Common myeloid progenitor, CD34-positive (primary cell): ENCODE measurements around the gene SBF2.

Source experiments
- CTCF ChIA-PET: fragments of 350-600 bp; sonication (Branson Sonifier 250); formaldehyde crosslinking; loops from one replicate; lab custom pipeline; 2021; ENCODE audit warnings: antibody characterized with exemption; lab: Charles Lee
- POLR2A ChIA-PET: fragments of 350-600 bp; sonication (Branson Sonifier 250); formaldehyde crosslinking; loops from one replicate; lab custom pipeline; 2021; ENCODE audit warnings: antibody characterized with exemption; lab: Charles Lee
- DNase-seq, 3 donors: peaks; one replicate each; pipeline versions ENCODE4 v3.0.0 to v3.0.0-alpha.2; 2013
- H3K27ac ChIP-seq, 2 experiments: 1 replicate in 1 of 2; 2 replicates in 1 of 2; pipeline ENCODE4 v1.7.0; 2013; ENCODE audit warnings: inconsistent platforms in 2 of 2, low read length in 2 of 2, mild to moderate bottlenecking in 2 of 2, low read depth in 1 of 2, moderate library complexity in 1 of 2; ENCODE audit not compliant: severe bottlenecking in 2 of 2, insufficient read depth in 1 of 2, poor library complexity in 1 of 2
- H3K27me3 ChIP-seq, 5 experiments: replicated peaks in 2 of 5; 1 replicate in 3 of 5; 2 replicates in 2 of 5; pipeline versions ENCODE4 v1.6.1 to v1.7.0; 2013; ENCODE audit warnings: low read length in 4 of 5, mild to moderate bottlenecking in 2 of 5, moderate library complexity in 2 of 5, inconsistent platforms in 1 of 5; ENCODE audit not compliant: insufficient read depth in 5 of 5, control insufficient read depth in 4 of 5
- H3K36me3 ChIP-seq, 4 experiments: 1 replicate in 2 of 4; 2 replicates in 2 of 4; pipeline versions ENCODE4 v1.6.1 to v1.7.0; 2013; ENCODE audit warnings: low read length in 3 of 4, control low read depth in 1 of 4, mild to moderate bottlenecking in 1 of 4; ENCODE audit not compliant: control insufficient read depth in 4 of 4, insufficient read depth in 4 of 4
- H3K4me1 ChIP-seq, 4 experiments: 1 replicate in 3 of 4; 2 replicates in 1 of 4; pipeline versions ENCODE4 v1.6.1 to v1.7.1; 2013; ENCODE audit warnings: low read length in 3 of 4, mild to moderate bottlenecking in 3 of 4, control low read depth in 1 of 4, inconsistent platforms in 1 of 4, moderate library complexity in 1 of 4; ENCODE audit not compliant: control insufficient read depth in 4 of 4, insufficient read depth in 4 of 4; ENCODE audit errors: control extremely low read depth in 1 of 4
- H3K4me3 ChIP-seq, 7 experiments: 1 replicate in 4 of 7; 2 replicates in 3 of 7; pipeline versions ENCODE4 v1.5.1 to v1.7.0; 2013; ENCODE audit warnings: mild to moderate bottlenecking in 7 of 7, low read length in 6 of 7, moderate library complexity in 6 of 7, inconsistent platforms in 2 of 7, low read depth in 2 of 7, control low read depth in 1 of 7; ENCODE audit not compliant: insufficient read depth in 4 of 7, control insufficient read depth in 1 of 7; ENCODE audit errors: extremely low read depth in 1 of 7
- H3K9me3 ChIP-seq, 5 experiments: 1 replicate in 4 of 5; 2 replicates in 1 of 5; pipeline versions ENCODE4 v1.6.1 to v1.7.1; 2013; ENCODE audit warnings: low read length in 4 of 5, mild to moderate bottlenecking in 2 of 5, inconsistent platforms in 1 of 5, low read depth in 1 of 5, moderate library complexity in 1 of 5; ENCODE audit not compliant: control insufficient read depth in 4 of 5, insufficient read depth in 2 of 5; ENCODE audit errors: control extremely low read depth in 1 of 5
- WGBS: methylation state at CpG from one replicate; pipeline ENCODE4 v1.1.5; 2013; ENCODE audit not compliant: insufficient coverage; 5-methylcytosine and 5-hydroxymethylcytosine counted together

Gene SBF2

GRCh38 chr11:9774591-9775397, 519.2 kb downstream of the SBF2 start:
- no peak for DNase-seq

DNA sequence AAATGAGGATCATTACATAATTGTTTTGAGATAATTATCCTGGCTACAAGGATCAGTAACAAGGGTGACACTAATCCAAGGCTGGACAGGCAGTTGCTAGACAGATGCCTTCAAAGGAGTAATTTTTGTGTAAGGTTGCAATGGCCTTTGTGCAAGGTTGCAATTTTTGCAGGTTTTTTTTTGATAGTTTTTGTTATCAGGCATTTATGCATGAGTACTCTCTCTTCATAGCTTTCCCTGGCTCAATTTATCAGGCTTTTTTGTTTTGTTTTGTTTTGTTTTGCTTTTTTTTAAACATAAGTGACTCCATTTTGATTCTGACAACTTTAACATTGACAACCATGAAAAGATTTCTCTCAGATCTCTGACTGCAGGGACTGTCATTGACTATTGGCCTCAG, 519.9 kb downstream of the SBF2 start:
- no peak overlapping the region for H3K4me3 ChIP-seq
- ChIA-PET POLR2A (interaction anchor here (0.6 kb wide), 1 partner anchor 80 kb away, joined by 3 read pairs; no protein-coding TSS in a partner anchor), CTCF (no interaction called here)
- no peaks in the 10 kb centered on the region for H3K9me3 ChIP-seq
- H3K36me3 ChIP-seq, result peaks cover 0 to 11% (median 2%) of the 10 kb centered on the region in 4 experiments
- H3K27ac ChIP-seq, result no peak overlapping the region
- no peaks in the 10 kb centered on the region for H3K27me3 ChIP-seq
- no peaks in the 10 kb centered on the region for H3K4me1 ChIP-seq
- no peak for DNase-seq

More at GRCh38 chr11:9774591-9775397, 519.2 kb downstream of the SBF2 start:
- Histone ChIP-seq H3K9me3 (no peaks in the 10 kb centered on the region), H3K27me3 (no peaks in the 10 kb centered on the region), H3K4me1 (no peaks in the 10 kb centered on the region), H3K36me3 (peaks cover 0 to 18% (median 5%) of the 10 kb centered on the region in 4 experiments), H3K27ac (no peak overlapping the region), H3K4me3 (no peak overlapping the region)
- 93% methylated on average over 3 of the region's 6 CpGs for WGBS
- ChIA-PET POLR2A (no interaction called here), CTCF (interaction anchor here (0.9 kb wide), 1 partner anchor 16 kb away, joined by 3 read pairs; no protein-coding TSS in a partner anchor)

DNA sequence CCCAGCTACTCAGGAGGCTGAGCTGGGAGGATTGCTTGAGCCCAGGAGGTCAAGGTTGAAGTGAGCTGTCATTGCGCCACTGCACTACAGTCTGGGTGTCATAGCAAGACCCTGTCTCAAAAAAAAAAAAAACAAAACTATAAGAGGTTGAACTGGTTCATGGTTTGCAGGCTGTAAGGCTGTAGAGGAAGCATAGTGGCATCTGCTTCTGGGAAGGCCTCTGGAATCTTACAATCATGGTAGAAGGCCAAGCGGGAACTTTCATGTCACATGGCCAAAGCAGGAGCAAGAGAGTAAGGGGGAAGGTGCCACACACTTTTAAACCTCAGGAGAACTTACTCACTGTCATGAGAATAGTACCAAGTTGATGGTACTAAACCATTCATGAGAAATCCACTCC, 520.5 kb downstream of the SBF2 start:
- CTCF ChIA-PET, result no interaction called here
- WGBS, result 83% methylated on average over 1 of the region's 2 CpGs
- Histone ChIP-seq H3K36me3 (peaks cover 0 to 10% (median 2%) of the 10 kb centered on the region in 4 experiments), H3K27me3 (no peaks in the 10 kb centered on the region), H3K9me3 (no peaks in the 10 kb centered on the region), H3K4me1 (no peaks in the 10 kb centered on the region), H3K27ac (no peak overlapping the region), H3K4me3 (no peak overlapping the region)
- no peak for DNase-seq
- POLR2A ChIA-PET, result interaction anchor here (0.6 kb wide), 1 partner anchor 80 kb away, joined by 3 read pairs; no protein-coding TSS in a partner anchor

GRCh38 chr11:9772218-9772617, 521.8 kb downstream of the SBF2 start:
- ChIA-PET CTCF (no interaction called here), POLR2A (no interaction called here)
- Histone ChIP-seq H3K4me3 (no peak overlapping the region), H3K9me3 (no peaks in the 10 kb centered on the region), H3K27me3 (no peaks in the 10 kb centered on the region), H3K4me1 (no peaks in the 10 kb centered on the region), H3K36me3 (peaks cover 0 to 4% (median 0%) of the 10 kb centered on the region in 4 experiments), H3K27ac (no peak overlapping the region)
- DNase-seq, result no peak
- WGBS, result 97% methylated on average over 4 of the region's 4 CpGs

DNA sequence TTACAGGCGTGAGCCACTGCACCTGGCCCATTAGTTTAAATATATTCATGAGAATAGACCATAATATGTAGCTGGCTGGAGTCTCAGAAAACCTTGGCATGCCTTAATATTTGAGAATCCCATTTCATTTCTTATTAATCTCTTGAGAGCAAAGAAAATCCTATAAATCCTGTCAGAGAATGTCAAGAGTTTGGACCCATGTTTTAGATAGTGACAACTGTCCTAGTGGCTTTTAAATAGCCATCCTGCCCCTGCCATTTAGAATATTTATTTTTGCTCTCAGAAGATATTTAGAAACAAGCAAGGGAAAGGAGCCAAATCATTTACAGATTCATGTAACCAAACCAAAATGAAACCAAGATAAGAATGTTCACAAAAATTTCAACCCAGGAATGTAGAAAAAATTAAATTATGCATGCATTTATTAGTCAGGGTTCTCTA, 522.9 kb downstream of the SBF2 start:
- POLR2A ChIA-PET, result no interaction called here
- CTCF ChIA-PET, result no interaction called here
- H3K9me3 ChIP-seq, result no peaks in the 10 kb centered on the region
- DNase-seq, result no peak
- no peak overlapping the region for H3K27ac ChIP-seq
- no peaks in the 10 kb centered on the region for H3K36me3 ChIP-seq
- no CpG with 5 or more reads among the region's 1 CpG for WGBS
- no peaks in the 10 kb centered on the region for H3K4me1 ChIP-seq
- no peaks in the 10 kb centered on the region for H3K27me3 ChIP-seq
- H3K4me3 ChIP-seq, result no peak overlapping the region

DNA sequence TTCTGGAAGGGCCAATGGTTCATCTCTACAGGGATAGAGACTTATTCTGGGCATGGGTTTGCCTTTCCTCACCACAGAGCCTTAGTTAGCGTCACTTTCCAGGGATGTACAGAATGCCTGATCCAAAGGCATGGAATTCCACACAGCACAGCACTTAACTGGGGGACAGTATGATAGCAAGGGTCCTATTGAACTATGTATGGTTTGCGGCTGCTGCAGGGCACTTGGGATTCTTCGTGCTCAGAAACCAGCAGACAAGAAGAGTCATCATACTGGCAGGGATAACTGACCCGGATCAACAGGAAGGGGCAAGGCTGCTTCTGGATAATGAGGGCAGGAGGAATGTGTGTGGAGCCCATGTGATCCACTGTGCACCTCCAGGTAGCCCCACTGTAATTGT, 524.4 kb downstream of the SBF2 start:
- H3K9me3 ChIP-seq, result no peaks in the 10 kb centered on the region
- WGBS, result 96% methylated on average over 3 of the region's 4 CpGs
- no peak overlapping the region for H3K4me3 ChIP-seq
- H3K36me3 ChIP-seq, result no peaks in the 10 kb centered on the region
- no peak for DNase-seq
- ChIA-PET POLR2A (no interaction called here), CTCF (no interaction called here)
- no peak overlapping the region for H3K27ac ChIP-seq
- H3K27me3 ChIP-seq, result no peaks in the 10 kb centered on the region
- no peaks in the 10 kb centered on the region for H3K4me1 ChIP-seq

GRCh38 chr11:9765320-9766101, 528.5 kb downstream of the SBF2 start:
- POLR2A ChIA-PET, result no interaction called here
- no peak for DNase-seq
- CTCF ChIA-PET, result interaction anchor here (0.6 to 2.7 kb wide), 3 partner anchors 17 to 239 kb away, joined by 3 to 11 read pairs (median 3); no protein-coding TSS in a partner anchor

More at GRCh38 chr11:9765320-9766101, 528.5 kb downstream of the SBF2 start:
- 95% methylated on average over 5 of the region's 5 CpGs for WGBS
- Histone ChIP-seq H3K36me3 (no peaks in the 10 kb centered on the region), H3K4me1 (no peaks in the 10 kb centered on the region), H3K4me3 (no peak overlapping the region), H3K27me3 (no peaks in the 10 kb centered on the region), H3K27ac (no peak overlapping the region), H3K9me3 (no peaks in the 10 kb centered on the region)
